Measurements from ENCODE around the gene GPR151.

GPR151 gene

GRCh38 chr5:146540414-146540813 is 24.4 kb upstream of the GPR151 start:
- intact Hi-C loops (cut with DNase I; ENCODE audit: low total_unique reads) = no loop called here
- H3K27me3 ChIP-seq = no peaks in the 10 kb centered on the region
- no peak overlapping the region for H3K27ac ChIP-seq
- H3K9me3 ChIP-seq = no peaks in the 10 kb centered on the region
- DNase-seq = no peak
- H3K36me3 ChIP-seq = no peaks in the 10 kb centered on the region
- no peak for TF ChIP-seq CTCF (IDR thresholded peaks at IDR 0.05)
- H3K4me1 ChIP-seq = peaks cover 0 to 6% (median 2%) of the 10 kb centered on the region in 4 donors
- no peak overlapping the region for H3K4me3 ChIP-seq

GRCh38 chr5:146539973-146540372 is 24.0 kb upstream of the GPR151 start:
- DNase-seq = no peak
- TF ChIP-seq CTCF (IDR thresholded peaks at IDR 0.05) = no peak
- no peak overlapping the region for H3K4me3 ChIP-seq
- peaks cover 0 to 6% (median 2%) of the 10 kb centered on the region in 4 donors for H3K4me1 ChIP-seq
- H3K27ac ChIP-seq = no peak overlapping the region
- intact Hi-C loops (cut with DNase I; ENCODE audit: low total_unique reads) = loop anchor here (5.0 kb wide), 1 partner anchor 1032 kb away; no protein-coding TSS in a partner anchor
- H3K27me3 ChIP-seq = no peaks in the 10 kb centered on the region
- no peaks in the 10 kb centered on the region for H3K36me3 ChIP-seq
- H3K9me3 ChIP-seq = no peaks in the 10 kb centered on the region

GRCh38 chr5:146538432-146538831 is 22.4 kb upstream of the GPR151 start:
- H3K36me3 ChIP-seq = no peaks in the 10 kb centered on the region
- DNase-seq = no peak
- no peak overlapping the region for H3K4me3 ChIP-seq
- intact Hi-C loops (cut with DNase I; ENCODE audit: low total_unique reads) = loop anchor here (5.0 kb wide), 1 partner anchor 1034 kb away; no protein-coding TSS in a partner anchor
- no peak for TF ChIP-seq CTCF (IDR thresholded peaks at IDR 0.05)
- H3K27me3 ChIP-seq = no peaks in the 10 kb centered on the region
- H3K27ac ChIP-seq = no peak overlapping the region
- H3K4me1 ChIP-seq = peaks cover 0 to 6% (median 2%) of the 10 kb centered on the region in 4 donors
- H3K9me3 ChIP-seq = no peaks in the 10 kb centered on the region

GRCh38 chr5:146533882-146534281 is 17.9 kb upstream of the GPR151 start:
- DNase-seq = no peak
- Histone ChIP-seq H3K36me3 (no peaks in the 10 kb centered on the region), H3K27ac (no peak overlapping the region), H3K4me1 (no peaks in the 10 kb centered on the region), H3K27me3 (no peaks in the 10 kb centered on the region), H3K9me3 (no peaks in the 10 kb centered on the region), H3K4me3 (no peak overlapping the region)
- TF ChIP-seq CTCF (IDR thresholded peaks at IDR 0.05) = no peak
- intact Hi-C loops (cut with DNase I; ENCODE audit: low total_unique reads) = loop anchor here (5.0 kb wide), 1 partner anchor 653 kb away; no protein-coding TSS in a partner anchor

- Histone ChIP-seq H3K9me3 (no peaks in the 10 kb centered on the region), H3K4me3 (no peak overlapping the region), H3K4me1 (no peaks in the 10 kb centered on the region), H3K27me3 (no peaks in the 10 kb centered on the region), H3K36me3 (no peaks in the 10 kb centered on the region), H3K27ac (no peak overlapping the region)
- peak; percentile 64 to 75 for DNase-seq
- intact Hi-C loops (cut with DNase I; ENCODE audit: low total_unique reads) = loop anchor here (5.0 kb wide), 1 partner anchor 654 kb away; no protein-coding TSS in a partner anchor
- TF ChIP-seq CTCF (IDR thresholded peaks at IDR 0.05) = peak; percentile 75 to 76
Observed at GRCh38 chr5:146533260-146533857, 17.4 kb upstream of the GPR151 start.
